IMR-90 (cell line): ENCODE results near the gene NIPBL. TPM values are rescaled to one million over a fixed set of nuclear protein-coding genes. Genes with fewer than 3 reads are reported as not detected.

Source experiments
- ATAC-seq: fragments of 200-7000 bp; cut with Tn5 transposase; 2 replicates; pipeline ENCODE4 v1.9.1; 2020; ENCODE audit warnings: low read depth, mild to moderate bottlenecking, moderate library complexity
- BruUV-seq: library from RNA; stranded (reverse); fragments of 400-500 nt; replicated peaks from 2 replicates; lab custom pipeline; 2021; lab: Mats Ljungman, UMichigan
- CTCF ChIA-PET: fragments of 300-600 bp; formaldehyde crosslinking; extraction: SDS; loops from one replicate; lab custom pipeline; 2021; ENCODE audit warnings: antibody characterized with exemption; lab: Yijun Ruan, JAX
- POLR2A ChIA-PET: fragments of 300-600 bp; sonication (Branson Sonifier 250); formaldehyde crosslinking; loops from one replicate; lab custom pipeline; 2022; ENCODE audit warnings: antibody characterized with exemption; ENCODE audit not compliant: unreplicated experiment; lab: Charles Lee
- DNase-seq: peaks from one replicate; pipeline ENCODE4 v3.0.0; 2013
- H2AFZ ChIP-seq: replicated peaks from 2 replicates; pipeline ENCODE3; 2013; ENCODE audit warnings: low read length, mild to moderate bottlenecking; ENCODE audit not compliant: poor library complexity
- H2AK5ac ChIP-seq: 2 replicates; pipeline ENCODE4 v1.6.1; 2013; ENCODE audit warnings: low read depth, low read length, inconsistent platforms
- H2AK9ac ChIP-seq: replicated peaks from 2 replicates; pipeline ENCODE3; 2013; ENCODE audit warnings: mild to moderate bottlenecking, low read depth, low read length, moderate library complexity; ENCODE audit not compliant: poor library complexity
- H2BK120ac ChIP-seq: 2 replicates; pipeline ENCODE4 v1.6.1; 2013; ENCODE audit warnings: low read depth, low read length, inconsistent platforms
- H2BK15ac ChIP-seq: 3 replicates; pipeline ENCODE4 v1.6.1; 2013; ENCODE audit warnings: low read depth, low read length, inconsistent platforms
- H2BK20ac ChIP-seq: 2 replicates; pipeline ENCODE4 v1.6.1; 2013; ENCODE audit warnings: low read depth, mild to moderate bottlenecking, inconsistent platforms, low read length, moderate library complexity
- H2BK5ac ChIP-seq: 2 replicates; pipeline ENCODE4 v1.6.1; 2013; ENCODE audit warnings: mild to moderate bottlenecking, low read depth, low read length, inconsistent platforms; ENCODE audit not compliant: poor library complexity, severe bottlenecking
- H3K14ac ChIP-seq: replicated peaks from 2 replicates; pipeline ENCODE4 v1.6.1; 2013; ENCODE audit warnings: low read depth, low read length, inconsistent platforms
- H3K18ac ChIP-seq: 2 replicates; pipeline ENCODE4 v1.6.1; 2013; ENCODE audit warnings: low read depth, low read length, control low read depth
- H3K23ac ChIP-seq: 2 replicates; pipeline ENCODE4 v1.6.1; 2013; ENCODE audit warnings: low read depth, low read length, inconsistent platforms
- H3K27ac ChIP-seq: 2 replicates; pipeline ENCODE4 v1.5.1; 2013; ENCODE audit warnings: mild to moderate bottlenecking, control low read depth, low read length; ENCODE audit not compliant: insufficient read depth
- H3K27me3 ChIP-seq: 2 replicates; pipeline ENCODE4 v1.6.1; 2013; ENCODE audit warnings: low read length; ENCODE audit not compliant: control insufficient read depth, insufficient read depth
- H3K36me3 ChIP-seq: 2 replicates; pipeline ENCODE4 v1.6.1; 2013; ENCODE audit warnings: low read length, mixed read lengths; ENCODE audit not compliant: control insufficient read depth, insufficient read depth
- H3K4ac ChIP-seq: 2 replicates; pipeline ENCODE4 v1.6.1; 2013; ENCODE audit warnings: low read depth, low read length, inconsistent platforms
- H3K4me1 ChIP-seq: 2 replicates; pipeline ENCODE4 v1.6.1; 2013; ENCODE audit warnings: low read length, mixed read lengths; ENCODE audit not compliant: control insufficient read depth, insufficient read depth
- H3K4me2 ChIP-seq: 2 replicates; pipeline ENCODE4 v1.6.1; 2013; ENCODE audit warnings: low read depth, mild to moderate bottlenecking, control low read depth, low read length, moderate library complexity
- H3K4me3 ChIP-seq: 2 replicates; pipeline ENCODE4 v1.5.1; 2013; ENCODE audit warnings: low read depth, mild to moderate bottlenecking, control low read depth, low read length, moderate library complexity; ENCODE audit not compliant: insufficient read depth
- H3K56ac ChIP-seq: 2 replicates; pipeline ENCODE4 v1.6.1; 2013; ENCODE audit warnings: low read length, inconsistent platforms; ENCODE audit not compliant: insufficient read depth; ENCODE audit errors: extremely low read depth
- H3K79me1 ChIP-seq, 2 experiments: 2 replicates each; pipeline ENCODE4 v1.6.1; 2013; ENCODE audit warnings: low read length in 2 of 2, inconsistent platforms in 1 of 2, low read depth in 1 of 2
- H3K9ac ChIP-seq: 2 replicates; pipeline ENCODE4 v1.6.1; 2013; ENCODE audit warnings: low read depth, low read length, control low read depth
- H3K9me1 ChIP-seq: 2 replicates; pipeline ENCODE4 v1.6.1; 2013; ENCODE audit warnings: low read length, inconsistent platforms; ENCODE audit not compliant: insufficient read depth
- H3K9me3 ChIP-seq: 2 replicates; pipeline ENCODE4 v1.6.1; 2013; ENCODE audit warnings: low read length; ENCODE audit not compliant: control insufficient read depth, insufficient read depth
- H4K20me1 ChIP-seq: 2 replicates; pipeline ENCODE4 v1.6.1; 2013; ENCODE audit warnings: low read length, inconsistent platforms; ENCODE audit not compliant: insufficient read depth
- H4K5ac ChIP-seq: 2 replicates; pipeline ENCODE4 v1.6.1; 2013; ENCODE audit warnings: mild to moderate bottlenecking, low read depth, low read length, control low read depth
- H4K8ac ChIP-seq, 2 experiments: 2 replicates each; pipeline ENCODE4 v1.6.1; 2013; ENCODE audit warnings: low read depth in 2 of 2, low read length in 2 of 2, control low read depth in 1 of 2, inconsistent platforms in 1 of 2
- H4K91ac ChIP-seq: 2 replicates; pipeline ENCODE4 v1.6.1; 2013; ENCODE audit warnings: low read depth, low read length, inconsistent platforms; ENCODE audit not compliant: insufficient read depth
- BHLHE40 ChIP-seq: fragments of 150-350 bp; IDR thresholded peaks from 2 replicates; pipeline ENCODE4 v1.6.1; 2016; ENCODE audit warnings: mild to moderate bottlenecking, low read depth, low read length
- CEBPB ChIP-seq: IDR thresholded peaks from 2 replicates; pipeline ENCODE4 v1.6.1; 2012; ENCODE audit warnings: low read depth, low read length, improper control_type of control experiment
- CHD1 ChIP-seq: IDR thresholded peaks from 2 replicates; pipeline ENCODE4 v1.6.1; 2012; ENCODE audit warnings: low read depth, low read length, improper control_type of control experiment
- CTCF ChIP-seq: conservative IDR thresholded peaks from 2 replicates; pipeline ENCODE4 v1.5.1; 2012; ENCODE audit warnings: mild to moderate bottlenecking, low read depth, low read length, improper control_type of control experiment
- ELK1 ChIP-seq: fragments of 150-350 bp; IDR thresholded peaks from 2 replicates; pipeline ENCODE4 v1.6.1; 2016; ENCODE audit warnings: low read depth, mild to moderate bottlenecking, low read length, moderate library complexity, borderline replicate concordance
- FOS ChIP-seq: fragments of 150-350 bp; IDR thresholded peaks from 2 replicates; pipeline ENCODE4 v1.6.1; 2016; ENCODE audit warnings: low read depth, low read length
- MAFK ChIP-seq: IDR thresholded peaks from 2 replicates; pipeline ENCODE4 v1.6.1; 2012; ENCODE audit warnings: low read depth, low read length, improper control_type of control experiment
- MAZ ChIP-seq: IDR thresholded peaks from 2 replicates; pipeline ENCODE4 v1.6.1; 2012; ENCODE audit warnings: low read depth, mild to moderate bottlenecking, low read length, improper control_type of control experiment, moderate library complexity, borderline replicate concordance
- MXI1 ChIP-seq: IDR thresholded peaks from 2 replicates; pipeline ENCODE4 v1.6.1; 2012; ENCODE audit warnings: low read depth, mild to moderate bottlenecking, low read length, moderate library complexity, borderline replicate concordance
- NFE2L2 ChIP-seq: fragments of 150-350 bp; IDR thresholded peaks from 2 replicates; pipeline ENCODE4 v1.6.1; 2016; ENCODE audit warnings: low read depth, mild to moderate bottlenecking, low read length
- POLR2A ChIP-seq: IDR thresholded peaks from 2 replicates; pipeline ENCODE4 v1.6.1; 2012; ENCODE audit warnings: mild to moderate bottlenecking, low read depth, low read length
- RAD21 ChIP-seq: IDR thresholded peaks from 2 replicates; pipeline ENCODE4 v1.6.1; 2012; ENCODE audit warnings: low read length, improper control_type of control experiment
- RCOR1 ChIP-seq: IDR thresholded peaks from 2 replicates; pipeline ENCODE4 v1.6.1; 2012; ENCODE audit warnings: mild to moderate bottlenecking, low read length, improper control_type of control experiment; ENCODE audit not compliant: insufficient replicate concordance
- RFX5 ChIP-seq: IDR thresholded peaks from 2 replicates; pipeline ENCODE4 v1.8.0; 2012; ENCODE audit warnings: low read depth, mild to moderate bottlenecking, low read length, moderate library complexity
- SMC3 ChIP-seq: fragments of 150-350 bp; IDR thresholded peaks from 2 replicates; pipeline ENCODE4 v1.6.1; 2016; ENCODE audit warnings: low read depth, mild to moderate bottlenecking, antibody characterized with exemption, low read length, moderate library complexity
- USF2 ChIP-seq: fragments of 150-350 bp; IDR thresholded peaks from 2 replicates; pipeline ENCODE4 v1.6.1; 2017; ENCODE audit warnings: mild to moderate bottlenecking, antibody characterized with exemption, low read length, low read depth
- WGBS, 2 experiments: methylation state at CpG; one replicate each; pipeline versions ENCODE4 v1.1.5 to v1.1.7; 2013; ENCODE audit warnings: missing lambda C conversion rate in 2 of 2; ENCODE audit not compliant: insufficient read length in 1 of 2; ENCODE audit errors: extremely low coverage in 2 of 2; 5-methylcytosine and 5-hydroxymethylcytosine counted together
- dilution Hi-C: fragments of 300-500 bp; cut with HindIII; formaldehyde crosslinking; loops from one replicate; pipeline ENCODE4 v1.14.3; 2018; ENCODE audit warnings: low sequenced_read_pairs; ENCODE audit not compliant: unreplicated experiment
- in situ Hi-C: fragments of 300-500 bp; cut with MboI; formaldehyde crosslinking; loops from 3 replicates; pipeline ENCODE4 v1.14.3; 2019; ENCODE audit warnings: low sequenced_read_pairs, inconsistent platforms, mixed read lengths
- intact Hi-C: fragments of 100-400 bp; cut with micrococcal nuclease; formaldehyde crosslinking; loops from 2 replicates; pipeline ENCODE4 v1.10.0; 2022
- polyA plus RNA-seq, 3 experiments: library from polyadenylated mRNA; depleted of rRNA; stranded (reverse); fragments of >200 nt; gene quantifications; 2 replicates each; pipeline ENCODE4 v1.2.3, GENCODE V29; 2012; ENCODE audit warnings: low replicate concordance in 1 of 3
- total RNA-seq: library from RNA; depleted of rRNA; stranded (reverse); fragments of >200 nt; gene quantifications from 2 replicates; pipeline ENCODE4 v1.2.3, GENCODE V29; 2012

NIPBL gene
- total and polyA plus RNA-seq, 2 of the 4 experiments (the other 2 are of a cell fraction), result 8.4 to 46.4 TPM

GRCh38 chr5:36988396-36988795, 111.8 kb downstream of the NIPBL start:
- Histone ChIP-seq H4K8ac (no peak overlapping the region), H3K27me3 (no peaks in the 10 kb centered on the region), H3K9me3 (no peaks in the 10 kb centered on the region), H3K23ac (no peak overlapping the region), H4K5ac (no peak overlapping the region), H3K4me2 (no peak overlapping the region), H2BK20ac (no peak overlapping the region), H2BK15ac (no peak overlapping the region), H3K4me3 (no peak overlapping the region), H2AFZ (no peak overlapping the region), H3K27ac (no peak overlapping the region), H4K91ac (no peak overlapping the region), H2BK5ac (no peak overlapping the region), H2BK120ac (no peak overlapping the region), H2AK9ac (no peak overlapping the region), H2AK5ac (no peak overlapping the region), H3K79me1 (peaks cover 10 to 25% of the 10 kb centered on the region in 2 experiments; a peak in 3 of 4 replicates), H3K4ac (no peak overlapping the region), H3K18ac (no peak overlapping the region), H3K56ac (no peak overlapping the region), H3K36me3 (peaks cover 5% of the 10 kb centered on the region), H3K4me1 (no peaks in the 10 kb centered on the region; the same call in 1 of the 2 replicates), H4K20me1 (0 out of 2 replicates have a peak, but pooled peaks cover 3% of the 10 kb centered on the region), H3K9ac (no peak overlapping the region), H3K9me1 (0 out of 2 replicates have a peak, but pooled peaks cover 4% of the 10 kb centered on the region), H3K14ac (no peak overlapping the region)
- dilution Hi-C loops (no loop called here), in situ Hi-C loops (no loop called here), intact Hi-C loops (no loop called here)
- TF ChIP-seq MXI1 (no peak), RFX5 (no peak), POLR2A (no peak), FOS (no peak), RAD21 (no peak), CHD1 (no peak), NFE2L2 (no peak), USF2 (no peak), RCOR1 (no peak), CTCF (no peak), BHLHE40 (no peak), CEBPB (no peak), MAZ (no peak), MAFK (no peak), SMC3 (no peak), ELK1 (no peak)
- ChIA-PET CTCF (interaction anchor here (0.7 to 0.8 kb wide), 2 partner anchors 10 to 16 kb away, joined by 3 to 4 read pairs; no protein-coding TSS in a partner anchor), POLR2A (no interaction called here)
- DNase-seq (no peak), ATAC-seq (no peak)
- no CpG with 5 or more reads among the region's 1 CpG for WGBS, 2 experiments
- no TSS peak for BruUV-seq
